ENCODE measurements around the gene SS18L1. TPM values are rescaled to one million over a fixed set of nuclear protein-coding genes. Genes with fewer than 3 reads are reported as not detected.
A peak's percentile ranks its signal among the peaks of the same experiment; 100 is the strongest.
"Not testable (repeated sequence)": the region's sequence is repeated elsewhere in the genome, so short reads cannot be mapped to it uniquely, and the experiment has no call there.

The SS18L1 gene
- polyA plus RNA-seq, 6 donors from 2014 or later = 0.41 to 1.7 (median 1.2) TPM; not detected in 1

DNA sequence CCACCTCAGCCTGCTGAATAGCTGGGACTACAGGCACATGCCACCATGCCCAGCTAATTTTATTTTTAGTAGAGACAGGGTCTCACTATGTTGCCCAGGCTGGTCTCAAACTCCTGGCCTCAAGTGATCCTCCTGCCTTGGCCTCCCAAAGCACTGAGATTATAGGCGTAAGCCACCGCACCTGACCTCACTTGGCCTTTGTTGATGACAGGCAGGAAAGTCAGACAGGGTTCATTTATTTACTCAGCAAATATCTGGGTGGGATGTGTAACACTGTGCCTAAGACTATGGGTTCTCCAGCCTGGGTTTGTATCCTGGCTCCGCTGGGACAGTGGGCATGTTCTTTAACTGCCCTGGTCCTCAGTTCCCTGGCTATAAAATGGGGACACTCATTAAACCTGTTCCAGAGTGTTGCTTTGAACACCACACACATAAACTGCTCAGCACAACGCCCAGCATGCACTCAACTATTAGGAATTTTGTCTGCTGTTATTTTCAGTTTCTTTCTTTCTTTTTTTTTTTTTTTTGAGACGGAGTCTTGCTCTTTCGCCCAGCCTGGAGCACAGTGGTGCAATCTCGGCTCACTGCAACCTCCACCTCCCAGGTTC lies 27.7 kb upstream of the SS18L1 start:
- DNase-seq; H3K36me3 Mint-ChIP-seq; H3K27ac Mint-ChIP-seq; H3K4me3 Mint-ChIP-seq; ATAC-seq (ENCODE audit: low read depth in 2 of 2): not testable (repeated sequence)
- Mint-ChIP-seq H3K9me3 (peaks cover 3 to 32% (median 22%) of the 10 kb centered on the region in 7 donors), H3K4me1 (peaks cover 0 to 12% (median 6%) of the 10 kb centered on the region in 3 donors), H3K27me3 (peaks cover 0 to 34% (median 3%) of the 10 kb centered on the region in 3 donors)

DNA sequence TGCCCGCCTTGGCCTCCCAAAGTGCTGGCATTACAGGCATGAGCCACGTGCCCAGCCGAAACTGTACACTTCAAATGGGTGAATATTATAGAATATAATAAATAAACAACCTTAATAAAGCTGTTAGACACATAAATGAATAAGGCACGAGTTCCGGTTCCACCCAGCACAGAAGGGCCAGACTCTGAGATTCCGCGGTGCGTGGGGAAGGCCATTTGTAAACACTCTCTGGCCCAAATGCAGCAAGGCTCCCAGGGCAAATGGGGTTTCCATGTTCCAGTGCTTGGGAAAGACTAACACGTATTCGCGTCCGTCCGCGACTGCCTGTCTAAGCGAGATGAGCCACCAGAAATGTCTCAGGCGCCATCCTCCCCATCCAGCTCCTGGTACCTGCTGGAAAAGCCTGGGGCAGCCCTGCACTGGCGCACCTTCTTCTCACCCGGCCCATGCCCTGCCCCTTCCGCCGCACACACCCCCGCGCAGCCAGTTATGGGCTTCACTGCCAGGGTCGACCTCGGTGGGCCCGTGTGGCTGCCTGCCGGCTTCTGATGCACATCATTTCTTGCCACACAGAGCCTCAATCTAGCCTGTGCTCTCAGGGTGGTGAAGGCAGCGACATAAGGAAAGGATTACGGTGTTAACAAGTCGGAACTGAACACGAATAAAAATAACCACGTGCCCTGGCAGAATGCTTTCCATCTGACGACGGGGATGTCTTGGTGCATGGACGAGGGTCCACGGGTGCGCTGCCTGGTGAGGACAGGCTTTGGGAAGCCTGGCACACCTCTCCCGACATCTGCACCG lies 26.8 kb upstream of the SS18L1 start:
- no peak for ATAC-seq (ENCODE audit: low read depth in 2 of 2)
- Mint-ChIP-seq H3K4me1 (peaks cover 0 to 17% (median 12%) of the 10 kb centered on the region in 3 donors), H3K27me3 (peaks cover 0 to 34% (median 3%) of the 10 kb centered on the region in 3 donors), H3K27ac (peak overlapping the region in 2 of 6 donors; percentile 16 to 84), H3K36me3 (peaks cover 0 to 10% of the 10 kb centered on the region in 2 donors), H3K9me3 (peaks cover 0 to 25% (median 17%) of the 10 kb centered on the region in 7 donors), H3K4me3 (peak overlapping the region in 2 of 8 donors; percentile 25 to 44)
- DNase-seq = no peak

- ATAC-seq (ENCODE audit: low read depth in 2 of 2) (no peak), DNase-seq (no peak)
- Mint-ChIP-seq H3K4me3 (peak overlapping the region in 1 of 8 donors; percentile 44), H3K4me1 (peaks cover 0 to 17% (median 12%) of the 10 kb centered on the region in 3 donors), H3K27me3 (peaks cover 0 to 34% (median 3%) of the 10 kb centered on the region in 3 donors), H3K9me3 (peaks cover 0 to 20% (median 13%) of the 10 kb centered on the region in 7 donors), H3K27ac (peak overlapping the region in 4 of 6 donors; percentile 16 to 84 (median 68)), H3K36me3 (peaks cover 0 to 7% of the 10 kb centered on the region in 2 donors)
Measured at GRCh38 chr20:62117362-62117646, 26.3 kb upstream of the SS18L1 start.

GRCh38 chr20:62117658-62118057 lies 25.9 kb upstream of the SS18L1 start:
- ATAC-seq (ENCODE audit: low read depth in 2 of 2) (peak in 1 of 2 donors; percentile 12), DNase-seq (peak; percentile 62)
- Mint-ChIP-seq H3K9me3 (peaks cover 0 to 17% (median 10%) of the 10 kb centered on the region in 7 donors), H3K4me3 (peak overlapping the region in 2 of 8 donors; percentile 38 to 44), H3K27ac (peak overlapping the region in 4 of 6 donors; percentile 21 to 67 (median 28)), H3K27me3 (peaks cover 0 to 33% (median 3%) of the 10 kb centered on the region in 3 donors), H3K4me1 (peaks cover 0 to 17% (median 12%) of the 10 kb centered on the region in 3 donors), H3K36me3 (peaks cover 0 to 3% of the 10 kb centered on the region in 2 donors)

GRCh38 chr20:62118113-62119043 lies 25.2 kb upstream of the SS18L1 start:
- no peaks in the 10 kb centered on the region for H3K36me3 Mint-ChIP-seq
- no peak for ATAC-seq (ENCODE audit: low read depth in 2 of 2)
- peaks cover 1 to 20% (median 12%) of the 10 kb centered on the region in 3 donors for H3K4me1 Mint-ChIP-seq
- H3K27ac Mint-ChIP-seq = peak overlapping the region in 5 of 6 donors; percentile 12 to 67 (median 32)
- H3K4me3 Mint-ChIP-seq = peak overlapping the region in 1 of 8 donors; percentile 85
- peaks cover 0 to 13% (median 5%) of the 10 kb centered on the region in 7 donors for H3K9me3 Mint-ChIP-seq
- H3K27me3 Mint-ChIP-seq = peaks cover 0 to 27% (median 0%) of the 10 kb centered on the region in 3 donors
- DNase-seq = no peak

- DNase-seq = no peak
Measured at GRCh38 chr20:62119115-62119514, 24.5 kb upstream of the SS18L1 start.

GRCh38 chr20:62119591-62120364 lies 23.8 kb upstream of the SS18L1 start:
- ATAC-seq (ENCODE audit: low read depth in 2 of 2) (no peak), DNase-seq (no peak)
- peak overlapping the region in 3 of 6 donors; percentile 14 to 18 (median 15) for H3K27ac Mint-ChIP-seq
- H3K36me3 Mint-ChIP-seq = no peaks in the 10 kb centered on the region
- H3K9me3 Mint-ChIP-seq = peaks cover 0 to 6% (median 0%) of the 10 kb centered on the region in 7 donors
- H3K4me1 Mint-ChIP-seq = peaks cover 9 to 32% (median 19%) of the 10 kb centered on the region in 3 donors
- H3K27me3 Mint-ChIP-seq = peaks cover 0 to 15% (median 0%) of the 10 kb centered on the region in 3 donors
- H3K4me3 Mint-ChIP-seq = peak overlapping the region in 4 of 8 donors; percentile 3 to 95 (median 65)

More at GRCh38 chr20:62119115-62119514, 24.5 kb upstream of the SS18L1 start:
- peaks cover 0 to 21% (median 0%) of the 10 kb centered on the region in 3 donors for H3K27me3 Mint-ChIP-seq
- H3K27ac Mint-ChIP-seq = peak overlapping the region in 3 of 6 donors; percentile 18 to 44 (median 31)
- H3K9me3 Mint-ChIP-seq = peaks cover 0 to 11% (median 0%) of the 10 kb centered on the region in 7 donors
- no peaks in the 10 kb centered on the region for H3K36me3 Mint-ChIP-seq
- no peak for ATAC-seq (ENCODE audit: low read depth in 2 of 2)
- peaks cover 6 to 26% (median 14%) of the 10 kb centered on the region in 3 donors for H3K4me1 Mint-ChIP-seq
- peak overlapping the region in 3 of 8 donors; percentile 10 to 85 (median 16) for H3K4me3 Mint-ChIP-seq

DNA sequence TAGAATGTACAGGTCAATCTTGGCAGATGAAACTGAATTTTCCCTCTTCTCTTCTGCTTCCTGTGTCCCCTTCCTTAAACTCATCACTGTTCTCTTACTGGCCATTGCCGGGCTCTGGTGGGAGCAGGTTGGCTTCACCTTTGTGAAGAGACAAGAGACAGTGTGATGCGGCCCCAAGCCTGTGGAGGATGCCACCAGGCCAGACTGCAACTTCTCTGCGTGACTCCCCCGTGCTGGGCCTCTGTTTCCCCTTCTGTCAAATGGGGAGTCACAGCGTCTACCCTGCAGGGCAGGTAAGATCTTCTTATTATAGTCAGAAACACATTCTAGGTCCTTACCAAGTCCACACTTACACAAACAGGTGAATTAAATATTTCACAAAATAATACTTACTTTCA lies 23.2 kb upstream of the SS18L1 start:
- peaks cover 9 to 32% (median 19%) of the 10 kb centered on the region in 3 donors for H3K4me1 Mint-ChIP-seq
- ATAC-seq (ENCODE audit: low read depth in 2 of 2) (no peak), DNase-seq (no peak)
- peak overlapping the region in 3 of 6 donors; percentile 9 to 84 (median 14) for H3K27ac Mint-ChIP-seq
- no peaks in the 10 kb centered on the region for H3K36me3 Mint-ChIP-seq
- H3K4me3 Mint-ChIP-seq = peak overlapping the region; percentile 14 to 95 (median 48)
- H3K27me3 Mint-ChIP-seq = peaks cover 0 to 11% (median 0%) of the 10 kb centered on the region in 3 donors
- peaks cover 0 to 5% (median 0%) of the 10 kb centered on the region in 7 donors for H3K9me3 Mint-ChIP-seq

DNA sequence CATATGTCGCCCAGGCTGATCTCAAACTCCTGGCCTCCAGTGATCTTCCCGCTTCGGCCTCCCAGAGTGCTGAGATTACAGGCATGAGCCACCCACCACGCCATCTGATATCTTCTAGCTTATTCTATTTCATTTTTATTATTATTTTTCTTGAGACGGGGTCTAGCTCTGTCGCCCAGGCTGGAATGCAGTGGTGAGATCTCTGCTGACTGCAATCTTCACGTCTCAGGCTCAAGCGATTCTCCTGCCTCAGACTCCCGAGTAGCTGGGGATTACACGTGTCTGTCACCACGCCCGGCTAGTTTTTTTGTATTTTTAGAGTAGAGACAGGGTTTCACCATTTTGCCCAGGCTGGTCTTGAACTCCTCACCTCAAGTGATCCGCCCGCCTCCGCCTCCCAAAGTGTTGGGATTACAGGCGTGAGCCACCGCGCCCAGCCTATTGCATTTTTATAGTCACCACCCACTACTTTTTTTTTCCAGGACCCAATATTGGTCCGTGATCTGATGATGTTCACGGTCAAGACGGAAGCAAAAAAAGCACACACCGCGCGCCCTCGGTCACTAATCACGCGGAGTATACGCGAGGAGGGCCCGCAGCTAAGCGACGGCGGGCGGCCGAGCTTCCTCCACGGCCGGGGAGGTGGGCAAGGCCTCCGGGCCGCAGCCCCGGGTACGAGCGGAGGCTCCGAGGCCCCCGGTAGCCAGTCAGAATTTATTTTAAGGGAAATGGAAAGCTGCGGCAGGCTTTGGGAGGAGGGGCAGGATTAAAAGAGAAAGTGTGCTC lies 22.4 kb upstream of the SS18L1 start:
- H3K27ac Mint-ChIP-seq = peak overlapping the region; percentile 36 to 97 (median 91)
- H3K27me3 Mint-ChIP-seq = peaks cover 0 to 11% (median 0%) of the 10 kb centered on the region in 3 donors
- DNase-seq = peak; percentile 21
- ATAC-seq (ENCODE audit: low read depth in 2 of 2) = no peak
- no peaks in the 10 kb centered on the region for H3K9me3 Mint-ChIP-seq
- peak overlapping the region; percentile 78 to 95 (median 91) for H3K4me3 Mint-ChIP-seq
- H3K4me1 Mint-ChIP-seq = peaks cover 9 to 32% (median 19%) of the 10 kb centered on the region in 3 donors
- no peaks in the 10 kb centered on the region for H3K36me3 Mint-ChIP-seq

- peaks cover 9 to 38% (median 19%) of the 10 kb centered on the region in 3 donors for H3K4me1 Mint-ChIP-seq
- H3K4me3 Mint-ChIP-seq = peak within 1 kb of the TSS; percentile 78 to 95 (median 92)
- peak within 1 kb of the TSS; percentile 36 to 97 (median 91) for H3K27ac Mint-ChIP-seq
- no peaks in the 10 kb centered on the region for H3K9me3 Mint-ChIP-seq
- peaks cover 0 to 3% of the 10 kb centered on the region in 2 donors for H3K36me3 Mint-ChIP-seq
- ATAC-seq (ENCODE audit: low read depth in 2 of 2) (peak; percentile 78 to 82), DNase-seq (peak; percentile 96)
- H3K27me3 Mint-ChIP-seq = peaks cover 0 to 10% (median 0%) of the 10 kb centered on the region in 3 donors
Measured at GRCh38 chr20:62121776-62122653, 21.6 kb upstream of the SS18L1 start, which contains the start of gene LSM14B. Gene LSM14B, plus strand, starts transcription at chr20:62122475. Its CDS starts 192 bp downstream, at chr20:62122667.
